ENCODE results near the gene DTL.
A peak's percentile ranks its signal among the peaks of the same experiment; 100 is the strongest.

The DTL gene

GRCh38 chr1:212070720-212071302, 35.3 kb downstream of the DTL start:
- Histone ChIP-seq H3K4me3 (ENCODE audit: insufficient read depth in 1 of 2, low read depth in 1 of 2, low read length in 2 of 2) (no peak overlapping the region), H3K79me1 (replicated peaks; ENCODE audit: low read length, poor library complexity, severe bottlenecking) (no peaks in the 10 kb centered on the region), H2BK5ac (ENCODE audit: low read depth, low read length, poor library complexity, severe bottlenecking) (no peak overlapping the region), H3K23ac (ENCODE audit: low read length in 2 of 2) (no peak overlapping the region), H4K8ac (ENCODE audit: low read length) (no peak overlapping the region), H2BK120ac (ENCODE audit: low read depth, low read length) (no peak overlapping the region), H4K91ac (ENCODE audit: low read length) (no peak overlapping the region), H3K9ac (ENCODE audit: low read length) (no peak overlapping the region), H3K18ac (ENCODE audit: low read depth in 1 of 2, low read length in 2 of 2) (no peak overlapping the region), H3K27me3 (ENCODE audit: control insufficient read depth in 1 of 2, insufficient read depth in 1 of 2, low read length in 2 of 2) (no peaks in the 10 kb centered on the region), H3K27ac (ENCODE audit: low read length, poor library complexity, severe bottlenecking) (no peak overlapping the region), H2BK15ac (ENCODE audit: low read depth, poor library complexity, severe bottlenecking) (no peak overlapping the region), H2AK5ac (ENCODE audit: low read length, severe bottlenecking) (no peak overlapping the region), H3K36me3 (ENCODE audit: control insufficient read depth in 1 of 2, insufficient read depth in 2 of 2, low read depth in 1 of 2, low read length in 2 of 2) (no peaks in the 10 kb centered on the region), H2BK12ac (ENCODE audit: low read length in 2 of 2) (no peak overlapping the region), H3K9me3 (ENCODE audit: control insufficient read depth, low read length) (no peaks in the 10 kb centered on the region), H3K14ac (ENCODE audit: low read length in 2 of 2) (no peak overlapping the region), H3K4me1 (ENCODE audit: control insufficient read depth, insufficient read depth, low read depth, low read length) (no peaks in the 10 kb centered on the region), H3K4ac (ENCODE audit: low read depth in 1 of 2, low read length in 2 of 2) (no peak overlapping the region), H3K4me2 (ENCODE audit: low read length, poor library complexity, severe bottlenecking) (no peak overlapping the region), H2AFZ (ENCODE audit: low read depth, low read length) (no peak overlapping the region)
- DNase-seq, result peak; percentile 68

GRCh38 chr1:212072047-212072446, 36.5 kb downstream of the DTL start:
- no peaks in the 10 kb centered on the region for H3K27me3 ChIP-seq (ENCODE audit: control insufficient read depth in 1 of 2, insufficient read depth in 1 of 2, low read length in 2 of 2)
- H3K23ac ChIP-seq (ENCODE audit: low read length in 2 of 2), result no peak overlapping the region
- no peak overlapping the region for H2AK5ac ChIP-seq (ENCODE audit: low read length, severe bottlenecking)
- DNase-seq, result no peak
- no peak overlapping the region for H3K4me2 ChIP-seq (ENCODE audit: low read length, poor library complexity, severe bottlenecking)
- no peak overlapping the region for H3K27ac ChIP-seq (ENCODE audit: low read length, poor library complexity, severe bottlenecking)
- H3K36me3 ChIP-seq (ENCODE audit: control insufficient read depth in 1 of 2, insufficient read depth in 2 of 2, low read depth in 1 of 2, low read length in 2 of 2), result no peaks in the 10 kb centered on the region
- H2AFZ ChIP-seq (ENCODE audit: low read depth, low read length), result no peak overlapping the region
- H3K79me1 ChIP-seq (replicated peaks; ENCODE audit: low read length, poor library complexity, severe bottlenecking), result no peaks in the 10 kb centered on the region
- no peak overlapping the region for H3K4ac ChIP-seq (ENCODE audit: low read depth in 1 of 2, low read length in 2 of 2)
- H2BK12ac ChIP-seq (ENCODE audit: low read length in 2 of 2), result no peak overlapping the region
- H2BK15ac ChIP-seq (ENCODE audit: low read depth, poor library complexity, severe bottlenecking), result no peak overlapping the region
- no peak overlapping the region for H4K91ac ChIP-seq (ENCODE audit: low read length)
- H4K8ac ChIP-seq (ENCODE audit: low read length), result no peak overlapping the region
- H2BK120ac ChIP-seq (ENCODE audit: low read depth, low read length), result no peak overlapping the region
- no peak overlapping the region for H3K18ac ChIP-seq (ENCODE audit: low read depth in 1 of 2, low read length in 2 of 2)
- no peak overlapping the region for H3K14ac ChIP-seq (ENCODE audit: low read length in 2 of 2)
- H3K4me3 ChIP-seq (ENCODE audit: insufficient read depth in 1 of 2, low read depth in 1 of 2, low read length in 2 of 2), result no peak overlapping the region
- no CpG with 5 or more reads among the region's 1 CpG for WGBS
- no peaks in the 10 kb centered on the region for H3K9me3 ChIP-seq (ENCODE audit: control insufficient read depth, low read length)
- H3K4me1 ChIP-seq (ENCODE audit: control insufficient read depth, insufficient read depth, low read depth, low read length), result no peaks in the 10 kb centered on the region
- H2BK5ac ChIP-seq (ENCODE audit: low read depth, low read length, poor library complexity, severe bottlenecking), result no peak overlapping the region
- no peak overlapping the region for H3K9ac ChIP-seq (ENCODE audit: low read length)

- no CpG with 5 or more reads among the region's 1 CpG for WGBS
- Histone ChIP-seq H3K79me1 (replicated peaks; ENCODE audit: low read length, poor library complexity, severe bottlenecking) (no peaks in the 10 kb centered on the region), H3K9ac (ENCODE audit: low read length) (no peak overlapping the region), H3K4me2 (ENCODE audit: low read length, poor library complexity, severe bottlenecking) (no peak overlapping the region), H3K4me1 (ENCODE audit: control insufficient read depth, insufficient read depth, low read depth, low read length) (no peaks in the 10 kb centered on the region), H2AK5ac (ENCODE audit: low read length, severe bottlenecking) (no peak overlapping the region), H4K8ac (ENCODE audit: low read length) (no peak overlapping the region), H2BK120ac (ENCODE audit: low read depth, low read length) (no peak overlapping the region), H3K4me3 (ENCODE audit: insufficient read depth in 1 of 2, low read depth in 1 of 2, low read length in 2 of 2) (no peak overlapping the region), H3K27me3 (ENCODE audit: control insufficient read depth in 1 of 2, insufficient read depth in 1 of 2, low read length in 2 of 2) (no peaks in the 10 kb centered on the region), H3K9me3 (ENCODE audit: control insufficient read depth, low read length) (no peaks in the 10 kb centered on the region), H3K36me3 (ENCODE audit: control insufficient read depth in 1 of 2, insufficient read depth in 2 of 2, low read depth in 1 of 2, low read length in 2 of 2) (no peaks in the 10 kb centered on the region), H3K23ac (ENCODE audit: low read length in 2 of 2) (no peak overlapping the region), H3K4ac (ENCODE audit: low read depth in 1 of 2, low read length in 2 of 2) (no peak overlapping the region), H2BK12ac (ENCODE audit: low read length in 2 of 2) (no peak overlapping the region), H3K27ac (ENCODE audit: low read length, poor library complexity, severe bottlenecking) (no peak overlapping the region), H3K14ac (ENCODE audit: low read length in 2 of 2) (no peak overlapping the region), H4K91ac (ENCODE audit: low read length) (no peak overlapping the region), H2BK15ac (ENCODE audit: low read depth, poor library complexity, severe bottlenecking) (no peak overlapping the region), H2BK5ac (ENCODE audit: low read depth, low read length, poor library complexity, severe bottlenecking) (no peak overlapping the region), H3K18ac (ENCODE audit: low read depth in 1 of 2, low read length in 2 of 2) (no peak overlapping the region), H2AFZ (ENCODE audit: low read depth, low read length) (no peak overlapping the region)
- no peak for DNase-seq
Measured at GRCh38 chr1:212073490-212073889, 37.9 kb downstream of the DTL start.

- H3K14ac ChIP-seq (ENCODE audit: low read length in 2 of 2), result no peak overlapping the region
- no peak overlapping the region for H2BK15ac ChIP-seq (ENCODE audit: low read depth, poor library complexity, severe bottlenecking)
- H3K27ac ChIP-seq (ENCODE audit: low read length, poor library complexity, severe bottlenecking), result no peak overlapping the region
- H3K9me3 ChIP-seq (ENCODE audit: control insufficient read depth, low read length), result no peaks in the 10 kb centered on the region
- no peak overlapping the region for H3K4ac ChIP-seq (ENCODE audit: low read depth in 1 of 2, low read length in 2 of 2)
- H3K18ac ChIP-seq (ENCODE audit: low read depth in 1 of 2, low read length in 2 of 2), result no peak overlapping the region
- H3K4me2 ChIP-seq (ENCODE audit: low read length, poor library complexity, severe bottlenecking), result no peak overlapping the region
- H3K4me3 ChIP-seq (ENCODE audit: insufficient read depth in 1 of 2, low read depth in 1 of 2, low read length in 2 of 2), result no peak overlapping the region
- no peak overlapping the region for H4K8ac ChIP-seq (ENCODE audit: low read length)
- no peak overlapping the region for H2BK12ac ChIP-seq (ENCODE audit: low read length in 2 of 2)
- no peak overlapping the region for H2AK5ac ChIP-seq (ENCODE audit: low read length, severe bottlenecking)
- no peak overlapping the region for H2BK120ac ChIP-seq (ENCODE audit: low read depth, low read length)
- H3K27me3 ChIP-seq (ENCODE audit: control insufficient read depth in 1 of 2, insufficient read depth in 1 of 2, low read length in 2 of 2), result no peaks in the 10 kb centered on the region
- no peak for DNase-seq
- H4K91ac ChIP-seq (ENCODE audit: low read length), result no peak overlapping the region
- no peak overlapping the region for H2AFZ ChIP-seq (ENCODE audit: low read depth, low read length)
- no peak overlapping the region for H3K9ac ChIP-seq (ENCODE audit: low read length)
- H3K23ac ChIP-seq (ENCODE audit: low read length in 2 of 2), result no peak overlapping the region
- H3K36me3 ChIP-seq (ENCODE audit: control insufficient read depth in 1 of 2, insufficient read depth in 2 of 2, low read depth in 1 of 2, low read length in 2 of 2), result no peaks in the 10 kb centered on the region
- H3K4me1 ChIP-seq (ENCODE audit: control insufficient read depth, insufficient read depth, low read depth, low read length), result no peaks in the 10 kb centered on the region
- no peaks in the 10 kb centered on the region for H3K79me1 ChIP-seq (replicated peaks; ENCODE audit: low read length, poor library complexity, severe bottlenecking)
- WGBS, result over 99% methylated on average over 3 of the region's 3 CpGs
- H2BK5ac ChIP-seq (ENCODE audit: low read depth, low read length, poor library complexity, severe bottlenecking), result no peak overlapping the region
Measured at GRCh38 chr1:212074313-212074712, 38.8 kb downstream of the DTL start.

All from mesenchymal stem cell (in vitro differentiated cells and primary cell).